HAP-1 (cell line): ENCODE measurements around the gene RAB9B.
"Not testable (repeated sequence)": the region's sequence is repeated elsewhere in the genome, so short reads cannot be mapped to it uniquely, and the experiment has no call there.

Experiments
- DNase-seq, 2 experiments: peaks; one replicate each; pipeline ENCODE4 v3.0.0-alpha.2; 2016 to 2020; ENCODE audit warnings: low spot score in 2 of 2
- H3K27me3 ChIP-seq: fragments of 250-450 bp; sonication (Bioruptor Pico); 2 replicates; pipeline ENCODE4 v1.5.1; 2020; ENCODE audit warnings: low read depth, mild to moderate bottlenecking, moderate library complexity
- H3K36me3 ChIP-seq: fragments of 250-450 bp; sonication (Bioruptor Pico); replicated peaks from 2 replicates; pipeline ENCODE4 v1.5.1; 2020; ENCODE audit warnings: mild to moderate bottlenecking
- H3K4me1 ChIP-seq: fragments of 250-450 bp; sonication (Bioruptor Pico); 2 replicates; pipeline ENCODE4 v1.5.1; 2020; ENCODE audit warnings: mild to moderate bottlenecking
- H3K4me3 ChIP-seq: fragments of 250-450 bp; sonication (Bioruptor Pico); 2 replicates; pipeline ENCODE4 v1.5.1; 2020; ENCODE audit warnings: mild to moderate bottlenecking, moderate library complexity
- H3K9me3 ChIP-seq: fragments of 250-450 bp; sonication (Bioruptor Pico); 2 replicates; pipeline ENCODE4 v1.5.1; 2020; ENCODE audit warnings: mild to moderate bottlenecking, moderate library complexity
- in situ Hi-C: fragments of 300-500 bp; cut with MboI; formaldehyde crosslinking; loops from 3 replicates; pipeline ENCODE4 v1.14.3; 2020; ENCODE audit warnings: low sequenced_read_pairs, inconsistent platforms, mixed read lengths

The RAB9B gene

DNA sequence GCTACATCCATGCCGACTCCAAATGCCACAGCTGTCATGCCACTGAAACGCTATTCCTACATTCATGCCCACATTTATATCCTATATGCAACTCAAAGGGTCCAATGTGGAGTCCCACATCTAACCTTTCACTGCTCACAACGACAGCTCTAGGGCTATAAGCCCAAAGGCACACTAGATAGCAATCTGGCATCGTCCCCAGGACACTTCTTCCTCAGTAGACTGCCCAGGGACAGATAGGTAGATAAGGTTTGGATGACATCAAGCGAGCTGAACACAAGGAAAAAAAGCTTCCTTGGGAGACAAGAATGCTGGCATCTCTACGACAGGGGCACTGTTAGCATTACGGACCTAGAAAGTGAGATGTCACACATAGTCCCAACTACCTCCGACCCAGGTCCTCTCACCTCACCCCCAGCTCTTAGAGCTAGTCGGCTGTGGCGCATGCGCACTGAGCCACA, 685 bp downstream of the RAB9B start:
- in situ Hi-C loops, result loop anchor here (25.0 kb wide), 1 partner anchor 106 kb away; no protein-coding TSS in a partner anchor
- Histone ChIP-seq H3K4me1 (no peaks in the 10 kb centered on the region; the same call in 1 of the 2 replicates), H3K9me3 (no peaks in the 10 kb centered on the region), H3K4me3 (peak overlapping the region; percentile 38), H3K36me3 (no peaks in the 10 kb centered on the region), H3K27me3 (peaks cover 12% of the 10 kb centered on the region)
- no peak for DNase-seq

DNA sequence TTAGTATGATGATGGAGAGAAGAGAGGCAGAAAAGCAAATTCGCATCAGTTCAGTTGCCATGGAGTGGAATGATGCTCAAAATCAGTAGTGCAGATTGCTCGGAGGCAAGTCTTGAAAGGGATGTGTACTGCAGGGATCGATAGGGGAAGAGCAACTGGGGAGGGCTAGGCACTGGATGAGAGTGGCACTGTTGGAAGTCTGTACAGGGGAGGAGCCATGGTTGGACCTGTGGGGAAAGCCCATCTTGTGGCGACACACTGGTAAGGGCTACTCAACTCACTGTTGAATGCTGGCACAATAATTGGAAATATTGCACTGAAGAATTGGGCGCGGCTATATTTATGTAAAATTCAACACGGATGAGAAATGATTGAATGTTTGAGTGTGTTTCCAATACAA, 1.2 kb downstream of the RAB9B start:
- in situ Hi-C loops, result loop anchor here (25.0 kb wide), 1 partner anchor 106 kb away; no protein-coding TSS in a partner anchor
- Histone ChIP-seq H3K4me3 (no peak overlapping the region), H3K27me3 (peaks cover 12% of the 10 kb centered on the region), H3K4me1 (no peaks in the 10 kb centered on the region; the same call in 1 of the 2 replicates), H3K9me3 (no peaks in the 10 kb centered on the region), H3K36me3 (no peaks in the 10 kb centered on the region)
- no peak for DNase-seq

DNA sequence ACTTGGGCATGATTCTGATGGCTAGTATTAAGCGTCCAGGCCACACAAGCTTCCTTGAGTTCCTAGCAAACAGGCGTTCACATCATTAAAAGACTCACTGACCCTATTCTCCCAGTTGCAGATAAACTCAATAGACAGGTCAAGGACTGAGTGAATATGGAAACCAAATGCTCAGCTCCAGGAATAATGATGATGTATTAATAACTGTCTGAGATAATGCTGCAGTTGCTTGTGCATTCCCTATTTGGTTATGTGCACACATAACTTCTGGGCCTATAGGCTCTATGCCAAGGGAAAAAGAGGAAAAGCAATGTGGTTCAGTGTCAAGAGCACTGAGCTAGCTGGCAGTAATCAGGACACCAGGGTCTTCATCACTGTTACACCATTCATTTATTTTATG, 3.5 kb downstream of the RAB9B start:
- no peaks in the 10 kb centered on the region for H3K36me3 ChIP-seq
- H3K4me3 ChIP-seq, result no peak overlapping the region
- no peak for DNase-seq
- no peaks in the 10 kb centered on the region for H3K9me3 ChIP-seq
- no peaks in the 10 kb centered on the region; the same call in 1 of the 2 replicates for H3K4me1 ChIP-seq
- in situ Hi-C loops, result loop anchor here (25.0 kb wide), 1 partner anchor 109 kb away; no protein-coding TSS in a partner anchor
- H3K27me3 ChIP-seq, result peaks cover 16% of the 10 kb centered on the region

DNA sequence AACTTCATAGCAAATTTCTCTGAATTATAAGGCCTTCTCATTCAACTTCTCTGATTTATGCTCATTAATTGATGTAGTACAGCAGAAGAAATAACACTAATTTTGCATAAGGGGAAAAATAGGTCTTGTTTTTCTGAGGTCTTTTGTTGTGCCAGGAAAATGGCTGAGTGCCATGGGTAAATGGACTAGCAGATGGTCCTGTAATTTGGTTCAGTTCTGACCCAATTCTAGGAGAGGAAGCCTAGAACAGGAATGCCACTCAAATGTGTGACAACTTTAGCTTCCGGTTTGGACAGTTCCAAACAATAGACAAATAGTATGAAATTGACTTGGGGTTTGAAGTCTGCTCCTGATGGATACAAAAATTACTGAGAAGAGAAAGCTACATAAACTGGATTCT, 6.2 kb downstream of the RAB9B start:
- in situ Hi-C loops, result loop anchor here (25.0 kb wide), 1 partner anchor 111 kb away; no protein-coding TSS in a partner anchor
- Histone ChIP-seq H3K27me3 (peaks cover 13% of the 10 kb centered on the region), H3K4me3 (no peak overlapping the region), H3K9me3 (no peaks in the 10 kb centered on the region), H3K4me1 (no peaks in the 10 kb centered on the region), H3K36me3 (no peaks in the 10 kb centered on the region)
- DNase-seq, result no peak

DNA sequence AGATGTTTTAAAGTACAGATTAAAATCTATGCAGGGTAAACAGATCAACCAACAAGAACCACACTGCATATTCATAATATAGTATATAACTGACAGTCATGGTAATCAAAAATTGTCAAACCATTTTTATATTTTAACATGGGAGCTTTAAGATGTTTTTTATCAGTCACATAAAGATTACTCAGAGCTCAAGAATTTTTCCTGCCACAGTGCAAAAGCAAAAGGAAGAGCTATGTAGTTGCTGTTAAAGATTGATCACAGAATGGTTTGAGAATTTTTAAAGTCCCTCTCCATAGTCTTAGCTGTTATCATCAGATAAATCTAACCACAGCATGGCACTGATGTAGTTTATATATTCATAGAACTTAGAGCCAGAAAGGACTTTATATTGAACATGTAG, 8.5 kb downstream of the RAB9B start:
- H3K9me3 ChIP-seq, result no peaks in the 10 kb centered on the region
- DNase-seq, result no peak
- no peaks in the 10 kb centered on the region for H3K36me3 ChIP-seq
- peaks cover 12% of the 10 kb centered on the region for H3K27me3 ChIP-seq
- no peaks in the 10 kb centered on the region for H3K4me1 ChIP-seq
- H3K4me3 ChIP-seq, result no peak overlapping the region
- in situ Hi-C loops, result loop anchor here (5.0 kb wide), 1 partner anchor 136 kb away; the partner anchor contains the start of gene MORF4L2

DNA sequence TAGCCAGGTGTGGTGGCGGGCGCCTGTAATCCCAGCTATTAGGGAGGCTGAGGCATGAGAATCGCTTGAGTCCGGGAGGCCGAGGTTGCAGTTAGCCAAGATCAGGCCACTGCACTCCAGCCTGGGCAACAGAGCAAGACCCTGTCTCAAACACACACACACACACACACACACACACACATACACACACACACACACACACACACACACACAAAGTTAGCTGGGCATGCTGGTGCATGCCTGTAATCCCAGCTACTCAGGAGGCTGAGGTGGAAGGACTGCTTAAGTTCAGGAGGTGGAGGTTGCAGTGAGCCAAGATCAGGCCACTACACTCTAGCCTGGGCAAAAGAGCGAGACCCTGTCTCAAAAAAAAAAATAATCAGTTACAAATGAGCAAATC, 11.3 kb downstream of the RAB9B start:
- H3K9me3 ChIP-seq, H3K27me3 ChIP-seq, H3K36me3 ChIP-seq, H3K4me1 ChIP-seq, H3K4me3 ChIP-seq, DNase-seq: not testable (repeated sequence)
- in situ Hi-C loops, result loop anchor here (5.0 kb wide), 1 partner anchor 134 kb away; the partner anchor contains the start of gene MORF4L2

DNA sequence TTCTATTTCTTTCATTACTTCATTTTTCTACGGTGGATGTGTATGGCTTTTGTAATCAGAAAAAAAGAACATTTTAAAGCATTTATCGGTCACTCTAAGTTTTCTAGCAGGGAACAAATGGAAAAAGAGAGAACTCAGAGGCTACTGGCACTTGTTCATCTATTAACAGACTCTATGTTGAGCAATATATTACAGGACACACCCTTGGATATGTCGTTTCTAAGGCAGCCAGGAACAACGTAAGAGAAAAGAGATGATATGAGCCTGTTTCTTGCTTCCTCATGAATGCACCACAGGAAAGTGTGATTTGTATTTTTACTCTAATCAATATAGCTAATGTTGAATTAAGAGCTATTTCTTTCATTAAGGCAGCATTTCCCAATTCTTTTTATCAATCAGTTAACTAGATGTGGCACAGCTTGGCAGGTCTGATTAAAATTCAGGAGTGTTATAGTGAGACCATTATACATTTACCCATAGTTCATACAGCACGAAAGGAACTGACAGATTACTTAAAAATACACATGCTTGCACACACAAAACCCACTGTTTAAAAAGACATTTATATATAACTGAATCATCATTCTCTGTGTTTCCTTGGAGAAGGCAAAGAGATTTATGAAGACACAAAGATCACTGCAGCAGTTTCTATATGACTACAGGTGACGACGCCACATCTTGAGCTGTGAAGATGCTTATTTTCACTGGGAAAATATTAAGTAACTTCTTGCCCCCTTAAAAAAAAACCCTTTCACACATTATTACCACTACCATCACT, 13.0 kb downstream of the RAB9B start:
- DNase-seq, result no peak
- H3K4me3 ChIP-seq, result no peak overlapping the region
- no peaks in the 10 kb centered on the region; the same call in 1 of the 2 replicates for H3K9me3 ChIP-seq
- in situ Hi-C loops, result loop anchor here (10.0 kb wide), 1 partner anchor 284 kb away; no protein-coding TSS in a partner anchor
- peaks cover 14% of the 10 kb centered on the region for H3K27me3 ChIP-seq
- no peaks in the 10 kb centered on the region for H3K36me3 ChIP-seq
- no peaks in the 10 kb centered on the region for H3K4me1 ChIP-seq

DNA sequence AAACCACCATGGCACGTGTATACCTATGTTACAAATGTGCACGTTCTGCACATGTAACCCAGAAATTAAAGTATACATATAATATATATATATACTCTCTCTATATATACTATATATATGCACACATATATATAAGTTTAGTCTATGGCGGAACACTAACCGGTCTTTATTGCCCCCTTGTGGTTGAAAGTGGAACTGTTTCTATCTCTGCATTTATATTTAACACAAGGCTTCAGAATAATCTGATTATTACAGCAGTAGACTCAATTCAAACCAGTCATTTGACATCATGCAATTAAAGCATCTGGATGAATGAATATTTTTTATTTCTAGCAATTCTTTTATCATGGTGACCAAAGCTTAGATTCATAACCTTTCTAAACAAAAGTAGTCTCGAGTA, 14.6 kb downstream of the RAB9B start:
- in situ Hi-C loops, result loop anchor here (10.0 kb wide), 1 partner anchor 283 kb away; no protein-coding TSS in a partner anchor
- Histone ChIP-seq H3K9me3 (no peaks in the 10 kb centered on the region; the same call in 1 of the 2 replicates), H3K27me3 (peaks cover 12% of the 10 kb centered on the region), H3K4me3 (no peak overlapping the region), H3K36me3 (no peaks in the 10 kb centered on the region), H3K4me1 (no peaks in the 10 kb centered on the region)
- peak; percentile 57 to 59 for DNase-seq

DNA sequence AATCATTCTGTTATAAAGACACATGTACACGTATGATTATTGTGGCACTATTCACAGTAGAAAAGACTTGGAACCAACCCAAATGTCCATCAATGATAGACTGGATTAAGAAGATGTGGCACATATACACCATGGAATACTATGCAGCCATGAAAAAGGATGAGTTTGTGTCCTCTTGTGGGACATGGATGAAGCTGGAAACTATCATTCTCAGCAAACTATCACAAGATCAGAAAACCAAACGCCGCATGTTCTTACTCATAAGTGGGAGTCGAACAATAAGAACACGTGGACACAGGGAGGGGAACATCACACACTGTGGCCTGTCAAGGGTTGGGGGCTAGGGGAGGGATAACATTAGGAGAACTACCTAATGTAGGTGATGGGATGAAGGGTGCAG, 15.0 kb downstream of the RAB9B start:
- peaks cover 12% of the 10 kb centered on the region for H3K27me3 ChIP-seq
- H3K36me3 ChIP-seq, DNase-seq, H3K9me3 ChIP-seq, H3K4me1 ChIP-seq, H3K4me3 ChIP-seq: not testable (repeated sequence)
- in situ Hi-C loops, result loop anchor here (10.0 kb wide), 1 partner anchor 282 kb away; no protein-coding TSS in a partner anchor

DNA sequence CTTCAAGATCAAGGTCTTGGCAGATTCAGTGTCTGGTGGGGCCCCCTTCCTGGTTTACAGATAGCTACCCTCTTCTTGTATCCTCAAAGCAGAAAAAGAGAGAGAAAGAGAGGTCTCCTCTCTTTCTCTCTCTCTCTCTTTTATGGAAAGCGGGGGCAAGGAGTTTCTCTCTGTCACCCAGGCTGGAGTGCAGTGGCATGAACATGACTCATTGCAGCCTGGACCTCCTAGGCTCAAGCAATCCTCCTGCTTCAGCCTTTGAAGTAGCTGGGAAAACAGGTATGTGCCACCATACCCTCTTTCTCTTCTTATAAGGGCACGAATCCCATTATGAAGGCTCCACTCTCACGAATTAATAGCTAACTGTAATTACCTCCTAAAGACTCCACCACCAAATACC, 20.2 kb downstream of the RAB9B start:
- Histone ChIP-seq H3K27me3 (peaks cover 12% of the 10 kb centered on the region), H3K4me3 (no peak overlapping the region), H3K9me3 (no peaks in the 10 kb centered on the region), H3K4me1 (no peaks in the 10 kb centered on the region), H3K36me3 (no peaks in the 10 kb centered on the region)
- no peak for DNase-seq
- in situ Hi-C loops, result loop anchor here (10.0 kb wide), 1 partner anchor 277 kb away; no protein-coding TSS in a partner anchor

DNA sequence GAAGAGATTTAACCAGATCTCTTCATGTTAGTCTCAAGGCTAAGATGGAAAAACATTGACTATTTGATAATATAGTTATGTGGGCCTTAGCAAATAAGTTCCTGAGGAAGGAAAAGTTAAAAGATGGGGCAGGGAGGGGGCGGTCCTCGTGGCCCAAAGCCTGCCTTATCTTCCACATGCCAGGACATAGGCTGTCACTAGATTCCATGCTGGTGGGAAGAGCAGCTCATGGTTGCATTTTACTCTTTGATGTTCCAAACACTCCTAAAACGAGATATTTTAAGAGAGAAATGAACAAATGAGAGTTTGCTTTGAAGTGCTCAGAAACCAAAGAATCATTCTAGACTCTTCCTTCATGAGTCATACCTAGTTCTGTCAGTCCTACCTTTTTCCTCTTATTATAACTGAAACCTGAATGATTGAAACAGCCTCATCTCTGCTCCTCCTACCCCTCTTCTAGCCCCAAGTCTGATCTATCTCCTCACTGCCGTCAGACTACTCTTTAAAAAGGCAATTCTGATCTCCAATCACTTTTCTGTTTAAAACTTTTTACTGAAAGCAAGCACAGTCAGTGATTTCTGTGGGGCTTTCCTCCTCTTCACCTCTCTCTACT, 25.1 kb downstream of the RAB9B start:
- H3K9me3 ChIP-seq, result no peaks in the 10 kb centered on the region
- H3K27me3 ChIP-seq, result peaks cover 9% of the 10 kb centered on the region
- no peaks in the 10 kb centered on the region for H3K36me3 ChIP-seq
- H3K4me3 ChIP-seq, result no peak overlapping the region
- in situ Hi-C loops, result no loop called here
- DNase-seq, result no peak
- no peaks in the 10 kb centered on the region for H3K4me1 ChIP-seq

DNA sequence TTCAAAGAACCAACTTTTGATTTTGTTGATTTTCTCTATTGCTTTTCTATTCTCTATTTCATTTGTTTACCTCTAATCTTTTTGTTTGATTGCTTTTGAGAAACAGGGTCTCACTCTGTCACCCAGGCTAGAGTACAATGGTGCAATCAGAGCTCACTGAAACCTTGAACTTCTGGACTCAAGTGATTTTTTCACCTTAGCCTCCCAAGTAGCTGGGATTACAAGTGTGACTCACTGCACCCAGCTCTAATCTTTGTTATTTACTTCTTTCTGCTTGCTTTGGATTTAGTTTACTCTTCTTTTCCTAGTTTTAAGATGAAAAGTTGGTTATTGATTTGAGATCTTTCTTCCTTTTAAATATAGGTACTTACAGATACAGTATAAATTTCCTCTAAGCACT, 26.2 kb downstream of the RAB9B start:
- no peak for DNase-seq
- Histone ChIP-seq H3K9me3 (no peaks in the 10 kb centered on the region), H3K4me1 (no peaks in the 10 kb centered on the region), H3K36me3 (no peaks in the 10 kb centered on the region), H3K4me3 (no peak overlapping the region), H3K27me3 (peaks cover 9% of the 10 kb centered on the region)
- in situ Hi-C loops, result no loop called here

DNA sequence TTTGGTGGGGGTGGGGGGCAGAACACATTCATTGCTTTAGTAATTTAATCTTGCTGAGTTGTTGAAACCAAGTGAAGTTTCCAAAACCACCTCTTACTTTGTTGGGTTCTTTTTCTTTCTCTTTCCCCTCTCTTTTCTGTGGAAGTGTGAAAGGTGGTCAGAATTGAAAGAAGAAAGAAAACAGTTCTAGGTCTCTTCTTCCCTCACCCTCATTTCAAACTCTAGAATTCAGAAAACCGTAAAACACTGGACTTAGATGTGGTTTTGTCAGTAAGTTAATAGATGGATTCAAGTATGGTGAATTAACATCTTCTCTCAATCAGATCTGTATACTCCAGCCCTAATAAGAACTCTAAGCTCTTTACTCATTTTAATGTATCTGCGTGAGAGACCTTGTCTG, 31.7 kb downstream of the RAB9B start:
- no peaks in the 10 kb centered on the region for H3K36me3 ChIP-seq
- H3K27me3 ChIP-seq, result peaks cover 17% of the 10 kb centered on the region
- H3K9me3 ChIP-seq, result no peaks in the 10 kb centered on the region
- no peak for DNase-seq
- in situ Hi-C loops, result no loop called here
- no peak overlapping the region for H3K4me3 ChIP-seq
- no peaks in the 10 kb centered on the region for H3K4me1 ChIP-seq

DNA sequence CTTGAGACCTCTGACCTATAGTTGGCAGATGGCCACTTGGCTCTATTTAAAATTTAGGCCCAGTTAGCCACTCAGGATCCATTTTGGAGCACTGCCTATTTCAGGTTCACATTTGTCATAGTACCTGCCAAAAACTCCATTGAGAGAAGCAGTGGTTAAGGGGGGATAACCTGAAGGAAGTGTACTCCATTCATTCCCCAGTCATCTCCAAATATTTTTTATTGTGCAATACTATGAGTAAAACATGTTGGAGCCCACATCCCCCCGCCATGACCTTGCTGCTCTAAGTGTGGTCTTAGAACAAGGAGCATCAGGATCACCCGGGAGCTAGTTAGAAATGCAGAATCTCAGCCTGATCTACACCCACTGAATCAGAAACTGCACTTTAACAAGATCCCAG, 34.4 kb downstream of the RAB9B start:
- no peak for DNase-seq
- in situ Hi-C loops, result no loop called here
- no peaks in the 10 kb centered on the region for H3K9me3 ChIP-seq

More for the DNA sequence above, 34.4 kb downstream of the RAB9B start:
- Histone ChIP-seq H3K27me3 (peaks cover 20% of the 10 kb centered on the region), H3K36me3 (no peaks in the 10 kb centered on the region), H3K4me3 (no peak overlapping the region), H3K4me1 (no peaks in the 10 kb centered on the region)
